ENCODE data around the gene LGR6. TPM values are rescaled to one million over a fixed set of nuclear protein-coding genes. Genes with fewer than 3 reads are reported as not detected.

Gene LGR6
- total and polyA plus RNA-seq, 2 experiments from 2014 or later = 0.66 to 0.89 TPM

GRCh38 chr1:202286622-202287097 lies 93.1 kb downstream of the LGR6 start:
- Mint-ChIP-seq H3K4me1 (peaks cover 5% of the 10 kb centered on the region), H3K27me3 (ENCODE audit: insufficient read depth, low read depth, poor library complexity) (no peaks in the 10 kb centered on the region), H3K4me3 (no peak overlapping the region), H3K36me3 (ENCODE audit: low read depth) (no peaks in the 10 kb centered on the region), H3K9me3 (no peaks in the 10 kb centered on the region), H3K27ac (no peak overlapping the region)
- Histone ChIP-seq H3K27me3 (ENCODE audit: insufficient read depth) (no peaks in the 10 kb centered on the region), H2AFZ (no peak overlapping the region), H4K20me1 (replicated peaks; ENCODE audit: insufficient read depth) (no peaks in the 10 kb centered on the region), H3K4me2 (no peak overlapping the region), H3K27ac (ENCODE audit: low read depth) (no peak overlapping the region), H3K9me2 (ENCODE audit: insufficient read depth) (no peaks in the 10 kb centered on the region), H3K4me1 (ENCODE audit: insufficient read depth) (no peaks in the 10 kb centered on the region), H3K36me3 (ENCODE audit: insufficient read depth) (no peaks in the 10 kb centered on the region), H3K4me3 (no peak overlapping the region), H3F3A (replicated peaks; ENCODE audit: low read depth) (no peaks in the 10 kb centered on the region), H3K79me2 (replicated peaks; ENCODE audit: insufficient read depth) (no peaks in the 10 kb centered on the region)
- DNase-seq (ENCODE audit: low spot score) (no peak), ATAC-seq (no peak)
- TF ChIP-seq STAT1 (IDR thresholded peaks at IDR 0.05; ENCODE audit: unreplicated experiment) (no peak), NANOG (IDR thresholded peaks at IDR 0.05; ENCODE audit: borderline replicate concordance) (no peak), CTCF (conservative IDR thresholded peaks at IDR 0.05; ENCODE audit: low read depth in 2 of 2) (no peak), CREB1 (CRISPR knock-in tag; IDR thresholded peaks at IDR 0.05; ENCODE audit: low read depth) (no peak), ZNF462 (CRISPR knock-in tag; IDR thresholded peaks at IDR 0.05) (no peak), EZH2phosphoT487 (IDR thresholded peaks at IDR 0.05; ENCODE audit: unreplicated experiment) (no peak), POLR2AphosphoS5 (IDR thresholded peaks at IDR 0.05; ENCODE audit: low read depth) (no peak), JUNB (IDR thresholded peaks at IDR 0.05; ENCODE audit: unreplicated experiment) (no peak), ZNF331 (CRISPR knock-in tag; IDR thresholded peaks at IDR 0.05; ENCODE audit: low read depth) (no peak), ETS1 (IDR thresholded peaks at IDR 0.05) (no peak), EZH2 (IDR thresholded peaks at IDR 0.05; ENCODE audit: low read depth, unreplicated experiment) (no peak), REST (IDR thresholded peaks at IDR 0.05; ENCODE audit: unreplicated experiment) (no peak)

Data from GM23338 (cell line).